NOMO-1 treated with DMSO at 0.1 percent for 48 hours (cell line): ENCODE results near the gene SHB.
"Not testable (repeated sequence)": the region's sequence is repeated elsewhere in the genome, so short reads cannot be mapped to it uniquely, and the experiment has no call there.

ENCODE experiments used
- DNase-seq: peaks from one replicate; lab custom pipeline; 2025; ENCODE audit not compliant: unreplicated experiment; lab: John Stamatoyannopoulos, UW

The SHB gene

DNA sequence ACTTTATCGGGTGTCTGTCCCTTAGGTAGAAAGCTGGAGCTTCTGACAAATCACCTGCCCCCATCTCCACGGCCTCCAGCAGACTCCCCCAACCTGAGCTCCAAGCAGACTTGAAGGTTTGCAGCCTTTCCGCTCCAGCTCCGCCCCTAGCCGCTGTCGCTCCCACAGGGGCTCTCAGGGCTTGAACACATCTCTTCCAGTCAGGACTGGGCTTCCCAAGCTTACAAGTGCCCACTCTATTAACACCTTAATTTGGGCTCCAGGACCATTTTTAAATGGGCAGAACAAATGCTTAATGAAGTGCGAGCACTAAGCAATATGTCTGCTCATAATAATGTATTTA lies 147.9 kb downstream of the SHB start:
- no peak for DNase-seq

DNA sequence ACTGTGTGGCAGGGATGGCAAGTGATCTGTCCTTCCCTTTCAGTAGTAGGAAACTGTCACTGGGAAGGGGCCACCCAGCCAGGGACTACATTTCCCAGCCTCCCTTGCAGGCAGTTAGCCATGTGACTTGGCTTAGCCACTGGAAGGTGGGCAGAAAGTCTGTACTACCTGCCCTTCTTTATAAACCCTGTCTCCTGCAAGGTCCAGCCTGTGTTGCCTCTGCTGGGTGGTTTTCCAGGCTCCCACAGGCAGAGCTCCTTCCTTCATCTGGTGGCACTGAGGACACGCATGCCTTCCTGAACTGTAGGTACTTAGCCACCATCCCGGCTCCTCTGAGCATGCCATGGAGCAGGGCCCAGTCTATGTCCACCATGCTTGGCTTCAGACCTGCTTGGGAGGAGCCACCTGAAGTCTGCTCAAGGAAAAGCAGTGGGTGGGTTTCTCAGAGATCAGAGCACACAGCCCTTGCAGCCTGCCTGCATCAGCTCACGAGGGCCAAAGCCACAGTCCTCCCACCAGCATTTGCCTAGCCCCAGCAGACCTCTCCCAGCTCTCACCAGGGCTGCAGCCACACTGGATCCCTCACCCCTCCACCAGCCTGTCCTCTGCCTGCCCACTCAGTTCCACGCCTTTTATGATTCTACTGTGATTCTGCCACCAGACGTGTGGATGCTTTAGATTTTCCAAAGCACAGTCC lies 148.4 kb downstream of the SHB start:
- DNase-seq = no peak

DNA sequence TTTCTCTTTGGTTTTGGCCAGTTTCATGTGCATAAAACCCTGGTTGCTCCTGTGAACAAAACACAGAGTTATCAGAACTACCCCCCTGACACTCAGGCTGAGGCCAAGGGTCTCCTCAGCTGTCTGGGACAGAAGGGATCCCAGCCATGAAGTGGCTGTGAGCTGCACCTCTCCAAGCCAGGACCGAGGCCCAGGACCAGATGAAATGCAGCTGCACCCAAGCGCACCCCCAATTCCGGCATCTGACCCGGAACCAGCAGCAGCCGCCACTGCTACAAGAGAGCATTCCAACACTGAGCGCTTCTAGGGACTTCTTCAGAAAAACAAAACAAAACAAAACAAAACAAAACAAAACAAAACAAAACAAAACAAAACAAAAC lies 149.1 kb downstream of the SHB start:
- DNase-seq = no peak

DNA sequence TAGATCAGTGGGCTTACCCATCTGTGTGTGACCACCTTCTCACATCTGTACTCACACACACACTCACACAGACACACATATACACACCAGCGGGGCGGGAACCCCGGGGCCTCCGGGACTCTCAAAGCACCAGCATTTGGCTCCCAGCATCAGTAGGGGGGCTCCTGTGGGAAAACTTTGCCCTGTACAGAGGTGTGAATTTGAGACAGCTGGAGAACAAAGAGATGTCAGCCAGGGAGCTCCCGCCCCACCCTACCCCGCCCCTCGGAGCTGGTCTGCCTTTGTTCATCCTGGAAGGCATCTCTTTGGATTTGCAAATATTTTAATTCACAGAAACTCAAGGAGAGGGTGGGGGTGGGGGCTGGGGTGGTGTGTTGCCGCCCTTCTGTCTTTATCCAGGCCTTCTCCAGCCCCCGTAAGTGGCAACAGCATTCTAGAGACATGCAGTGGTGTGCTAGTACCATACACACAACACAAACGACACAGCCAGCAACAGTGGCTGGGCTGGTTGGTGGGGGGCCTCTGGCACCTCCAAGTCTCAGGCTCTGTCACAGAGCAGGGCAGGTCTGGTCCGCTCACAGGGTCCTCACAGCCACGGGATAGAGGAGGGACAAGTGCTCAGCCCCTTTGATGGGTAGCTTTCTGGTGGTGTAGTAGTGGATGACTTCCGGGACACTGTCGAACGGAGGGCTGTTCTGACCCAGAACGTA lies 149.6 kb downstream of the SHB start:
- DNase-seq = no peak

DNA sequence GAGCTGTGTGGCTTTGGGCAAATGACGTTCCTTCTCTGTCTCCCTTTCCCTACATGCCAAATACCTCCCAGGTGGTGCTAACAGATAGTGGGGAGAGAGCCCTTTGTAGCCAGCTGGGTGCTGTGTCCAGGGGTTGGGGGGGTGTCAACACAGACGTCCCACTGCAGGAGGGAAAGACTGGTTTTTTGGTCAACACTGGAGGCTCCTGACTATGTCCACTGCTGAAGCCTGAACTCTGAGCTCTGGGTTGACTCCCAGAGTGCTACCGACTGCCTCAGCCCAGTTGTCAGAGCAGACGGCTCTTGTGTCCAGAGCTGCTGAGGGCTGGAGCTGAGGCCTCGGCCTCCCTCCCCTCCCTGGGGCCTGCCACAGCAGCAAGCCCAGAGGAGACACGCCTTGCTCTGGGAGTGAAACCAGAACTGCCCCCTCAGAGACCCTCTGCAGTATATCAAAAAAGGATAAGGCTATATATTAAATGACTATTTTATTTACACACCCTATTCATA lies 150.3 kb downstream of the SHB start:
- DNase-seq = no peak

DNA sequence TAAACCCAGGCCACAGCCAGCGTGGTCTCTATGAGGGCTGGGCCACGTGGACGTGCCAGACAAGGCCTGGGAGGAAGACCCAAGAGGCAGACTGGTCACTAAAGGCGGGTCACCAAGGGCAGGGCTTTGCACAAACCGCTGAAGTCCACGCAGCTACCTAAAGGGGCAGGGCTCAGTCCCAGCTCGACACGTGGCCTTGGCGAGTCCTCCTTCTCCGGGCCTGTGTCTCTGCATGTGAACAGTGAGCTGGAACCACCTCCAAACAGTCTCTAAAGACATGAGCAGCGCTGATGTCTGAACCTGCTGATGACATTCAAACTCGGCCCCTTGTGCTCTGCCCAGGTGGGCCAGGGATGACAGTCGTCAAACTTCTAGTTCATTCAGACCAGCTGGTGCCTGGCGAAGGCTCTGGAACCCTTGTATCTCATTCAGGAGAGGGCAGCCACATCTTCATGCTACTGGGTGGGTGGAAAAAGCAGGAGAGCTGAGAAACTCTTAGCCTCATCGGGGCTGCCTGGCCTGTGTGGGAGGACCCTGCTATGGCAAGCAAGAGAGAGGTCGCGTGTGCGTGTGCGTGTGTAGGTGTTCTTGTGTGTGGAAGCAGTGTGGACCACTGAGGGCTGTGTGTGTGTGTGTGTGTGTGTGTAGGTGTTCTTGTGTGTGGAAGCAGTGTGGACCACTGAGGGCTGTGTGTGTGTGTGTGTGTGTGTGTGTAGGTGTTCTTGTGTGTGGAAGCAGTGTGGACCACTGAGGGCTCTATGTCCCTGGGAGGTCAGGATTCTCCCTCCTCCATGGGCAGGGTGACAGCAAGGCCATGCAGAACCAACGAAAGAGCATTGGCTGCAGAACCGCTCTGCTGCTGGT lies 151.0 kb downstream of the SHB start:
- DNase-seq = no peak

DNA sequence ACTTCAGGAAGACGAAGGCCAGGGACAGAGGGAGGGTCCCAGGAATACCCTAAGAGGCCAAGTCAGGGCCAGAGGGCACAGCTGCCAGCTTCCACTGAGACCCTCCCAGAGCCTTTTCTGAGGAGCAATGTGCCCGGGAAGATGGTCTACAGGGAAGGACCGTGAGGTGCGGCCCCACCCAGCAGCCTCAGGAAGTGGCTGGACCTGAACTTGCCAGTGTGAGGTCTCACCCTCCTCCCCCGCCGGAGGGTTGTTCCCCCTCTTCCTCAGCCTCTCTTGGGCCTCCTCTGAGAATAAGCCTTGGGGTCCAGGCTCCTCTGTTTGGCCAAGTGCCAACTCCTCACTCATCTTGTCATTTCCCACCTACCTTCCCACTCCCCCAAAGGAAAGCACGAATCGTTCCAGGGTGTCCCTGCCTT lies 151.7 kb downstream of the SHB start:
- no peak for DNase-seq

DNA sequence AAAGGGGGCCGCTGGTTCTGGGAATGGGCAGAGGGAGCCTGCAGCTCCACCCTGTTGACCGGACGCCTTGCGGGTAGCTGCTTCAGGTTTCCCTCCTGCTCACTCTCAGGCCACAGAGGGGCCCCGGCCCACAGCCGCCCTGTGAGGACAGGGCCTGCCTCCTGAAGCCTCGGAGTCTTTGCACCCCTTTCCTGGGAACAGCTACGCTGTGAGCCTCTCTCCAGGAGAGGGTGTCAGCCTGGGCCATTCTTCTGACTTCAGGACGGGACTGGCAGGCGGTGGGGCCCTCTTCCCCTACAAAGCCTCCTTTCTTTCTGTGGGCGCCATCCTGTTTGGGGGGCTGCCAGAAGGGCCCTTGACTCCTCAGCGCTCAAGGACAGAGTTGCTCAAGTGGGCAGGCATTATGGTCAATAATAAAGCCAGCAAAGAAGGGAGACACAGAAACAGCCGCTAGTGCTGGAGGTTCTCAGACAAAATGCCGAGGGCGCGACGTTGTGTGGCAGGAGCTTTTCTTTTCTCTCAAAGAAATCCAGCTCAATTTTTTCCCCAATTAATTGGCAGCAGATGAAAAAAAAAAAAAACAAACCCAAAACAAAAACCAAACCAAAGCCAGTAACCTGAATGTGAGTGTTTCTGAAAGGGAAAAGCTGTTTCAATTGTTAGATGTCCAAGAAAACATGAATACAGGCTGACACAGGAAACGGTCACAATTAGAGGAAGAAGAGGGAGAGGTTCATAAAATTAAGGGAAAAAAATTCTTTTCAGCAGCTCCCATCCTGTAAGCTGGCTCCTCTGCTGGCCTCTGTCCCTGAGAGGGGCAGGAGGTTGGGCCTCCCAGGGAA lies 152.3 kb downstream of the SHB start:
- no peak for DNase-seq

DNA sequence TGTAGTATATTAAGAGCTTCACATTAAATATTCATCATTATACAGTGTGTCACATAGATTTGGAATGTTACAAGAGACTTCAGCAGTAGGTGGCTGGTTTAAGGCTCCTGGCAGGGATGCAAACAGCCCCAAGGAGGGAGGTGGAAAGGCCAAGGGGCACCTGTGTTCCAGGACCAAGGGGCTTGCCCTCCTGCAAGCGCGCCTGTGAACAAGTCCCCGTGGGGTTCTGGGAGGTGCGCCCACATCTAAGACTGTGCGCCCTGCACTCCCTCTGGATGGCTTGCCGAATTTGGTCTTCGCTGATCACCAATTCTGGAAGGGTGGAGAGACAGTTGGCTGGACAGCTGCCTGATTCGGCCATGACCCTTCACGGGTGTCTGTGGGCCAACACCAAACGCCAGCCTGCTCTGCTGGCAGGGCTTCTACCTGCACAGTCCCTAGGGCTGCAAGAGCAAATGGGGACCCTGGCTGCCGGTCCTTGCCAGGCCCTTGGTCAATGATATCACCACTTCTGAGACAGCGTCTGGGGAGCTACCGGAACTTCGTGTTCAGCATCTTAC lies 153.0 kb downstream of the SHB start:
- DNase-seq = no peak

DNA sequence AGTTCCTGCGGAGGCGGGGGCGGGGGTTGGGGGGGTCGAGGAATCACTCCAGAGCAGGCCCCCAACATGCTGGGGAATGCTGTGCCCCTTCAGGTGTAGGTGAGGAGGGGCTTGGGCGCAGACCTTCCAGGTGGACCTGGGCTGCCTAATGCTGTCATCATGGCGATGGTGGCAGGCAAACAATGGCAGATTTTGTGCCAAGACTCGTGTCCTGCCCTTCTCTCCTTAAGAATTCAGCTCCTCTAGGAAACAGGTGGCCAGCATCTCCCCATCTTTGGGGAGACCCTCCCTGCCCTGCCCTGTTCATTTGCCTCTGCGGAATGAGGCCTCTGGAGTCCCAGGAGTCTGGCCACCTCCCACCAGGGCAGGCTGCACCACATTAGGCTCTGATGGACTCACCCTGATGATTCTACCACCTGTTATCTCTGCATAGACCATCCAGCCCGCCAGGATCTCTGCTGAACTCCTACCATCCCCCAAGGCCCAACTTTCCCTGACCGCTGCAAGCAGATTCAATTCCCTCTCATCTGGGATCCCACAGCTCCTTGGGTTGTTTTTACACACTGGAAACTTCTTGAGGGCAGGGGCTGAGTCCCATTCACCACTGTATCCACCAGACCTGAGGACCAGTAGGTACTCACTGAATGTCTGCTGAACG lies 154.2 kb downstream of the SHB start:
- no peak for DNase-seq

DNA sequence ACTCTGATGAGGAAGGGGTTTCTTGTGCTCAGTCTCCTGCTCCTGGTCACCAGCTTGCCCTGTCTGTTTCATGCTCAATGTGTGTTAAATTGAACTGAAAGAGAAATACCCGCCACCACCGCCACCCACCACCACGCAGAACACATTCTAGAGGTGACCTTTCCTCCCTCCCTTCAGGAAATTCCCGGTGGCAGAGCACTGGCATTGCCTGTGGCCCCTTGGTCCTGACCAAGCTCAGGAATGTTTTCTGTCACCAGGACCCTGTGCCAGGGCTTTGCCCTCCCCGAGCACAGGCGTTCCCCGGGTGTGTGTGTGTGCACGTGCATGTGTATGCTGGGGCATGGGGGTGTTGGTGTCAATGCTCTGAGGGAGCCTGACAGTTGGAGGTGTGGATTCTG lies 154.9 kb downstream of the SHB start:
- no peak for DNase-seq

DNA sequence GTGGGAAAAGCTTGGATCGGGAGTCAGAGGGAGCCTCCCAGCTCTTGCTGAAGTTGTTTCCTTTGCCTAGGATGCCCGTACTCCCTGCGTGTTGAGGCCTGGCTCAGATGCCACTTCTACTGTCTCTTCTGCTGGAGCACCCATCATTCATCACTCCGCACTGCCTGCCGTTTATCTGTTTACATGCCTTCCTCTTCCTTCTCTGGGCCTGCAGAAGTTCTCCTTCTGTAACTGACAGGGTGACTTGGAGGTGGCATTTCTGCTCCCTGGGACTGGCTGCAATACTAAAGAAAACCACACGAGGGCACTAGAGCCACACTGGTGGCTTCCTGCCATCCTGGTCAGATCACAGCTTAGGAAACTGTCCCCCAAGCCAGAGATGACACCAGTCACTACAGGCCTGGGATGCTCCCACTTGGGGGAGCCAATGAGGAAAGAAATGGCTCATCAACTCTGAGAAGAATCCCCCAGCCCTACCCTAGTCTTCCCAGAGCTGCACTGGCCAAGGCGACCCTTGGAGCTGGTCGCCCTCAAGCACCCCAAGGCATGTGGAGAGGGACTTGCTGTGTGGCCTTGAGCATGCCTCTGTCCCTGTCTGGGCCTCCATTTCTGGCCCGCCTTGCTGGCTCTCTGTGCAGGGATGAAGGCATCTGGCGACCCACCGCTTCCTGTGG lies 155.4 kb downstream of the SHB start:
- DNase-seq = peak; percentile 78

DNA sequence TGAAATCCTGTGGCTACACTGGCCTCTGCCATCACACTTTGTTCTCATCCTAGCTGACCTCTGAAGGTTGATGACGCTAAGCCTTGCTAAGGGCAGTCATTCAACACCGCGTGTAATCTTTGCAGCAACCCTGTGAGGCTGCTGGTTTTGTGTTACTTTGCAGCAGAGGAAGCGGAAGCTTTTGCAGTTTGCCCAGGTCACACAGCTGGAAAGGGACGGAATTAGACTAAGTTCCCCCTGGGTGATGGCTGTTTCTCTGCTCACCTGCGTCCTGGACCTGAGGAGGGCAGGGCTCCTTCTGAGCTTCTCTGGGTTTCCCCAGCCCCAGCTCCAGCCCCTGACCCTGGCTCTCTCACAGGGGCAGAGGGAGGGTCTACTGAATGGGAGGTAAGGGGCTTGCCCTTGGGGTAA lies 157.8 kb downstream of the SHB start:
- DNase-seq = peak; percentile 21

DNA sequence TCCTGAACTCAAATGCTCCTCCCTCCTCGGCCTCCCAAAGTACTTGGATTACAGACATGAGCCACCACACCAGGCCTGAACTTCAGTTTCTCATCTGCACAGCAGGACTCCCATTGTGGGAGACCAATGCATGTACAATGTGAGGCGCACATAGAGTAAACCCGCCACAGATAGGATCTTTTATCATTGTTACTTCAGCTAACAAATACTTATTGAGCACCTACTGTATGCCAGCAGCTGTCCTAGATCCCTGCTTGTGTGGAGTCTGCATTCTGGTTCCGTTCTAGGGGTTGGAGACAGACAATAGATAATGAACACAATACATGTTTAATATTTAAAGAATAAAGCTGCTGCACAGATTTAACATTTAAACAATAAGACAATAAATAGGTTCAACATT lies 158.8 kb downstream of the SHB start:
- no peak for DNase-seq

DNA sequence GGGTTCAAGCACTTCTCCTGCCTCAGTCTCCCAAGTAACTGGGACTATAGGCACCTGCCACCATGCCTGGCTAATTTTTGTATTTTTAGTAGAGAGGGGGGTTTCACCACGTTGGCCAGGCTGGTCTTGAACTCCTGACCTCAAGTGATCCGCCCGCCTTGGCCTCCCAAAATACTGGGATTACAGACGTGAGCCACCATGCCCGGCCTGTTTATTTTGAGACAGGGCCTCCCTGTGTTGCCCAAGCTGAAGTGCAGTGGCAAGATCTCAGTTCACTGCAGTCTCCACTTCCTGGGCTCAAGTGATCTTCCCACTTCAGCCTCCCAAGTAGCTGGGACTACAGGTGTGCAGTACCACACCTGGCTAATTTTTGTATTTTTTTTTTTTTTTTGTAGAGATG lies 159.2 kb downstream of the SHB start:
- not testable (repeated sequence) for DNase-seq

DNA sequence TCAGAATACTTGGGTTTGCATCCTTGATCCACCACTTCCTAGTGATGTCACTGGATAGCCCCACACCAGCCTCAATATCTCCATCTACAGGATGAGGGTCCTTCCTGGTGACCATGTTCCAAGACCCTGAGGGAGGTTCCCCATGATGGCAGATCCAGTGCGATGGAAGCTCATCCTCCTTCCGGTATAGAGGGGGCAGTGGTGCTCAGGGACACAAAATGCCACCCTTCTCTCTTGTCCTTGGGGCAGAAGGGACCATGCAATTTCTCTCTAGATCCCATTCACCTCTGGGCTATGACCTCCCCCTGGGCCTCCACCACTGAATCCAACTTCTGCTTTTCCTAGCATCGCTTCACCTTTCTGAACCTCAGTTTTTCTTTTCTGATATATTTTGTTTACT lies 159.7 kb downstream of the SHB start:
- DNase-seq = no peak

DNA sequence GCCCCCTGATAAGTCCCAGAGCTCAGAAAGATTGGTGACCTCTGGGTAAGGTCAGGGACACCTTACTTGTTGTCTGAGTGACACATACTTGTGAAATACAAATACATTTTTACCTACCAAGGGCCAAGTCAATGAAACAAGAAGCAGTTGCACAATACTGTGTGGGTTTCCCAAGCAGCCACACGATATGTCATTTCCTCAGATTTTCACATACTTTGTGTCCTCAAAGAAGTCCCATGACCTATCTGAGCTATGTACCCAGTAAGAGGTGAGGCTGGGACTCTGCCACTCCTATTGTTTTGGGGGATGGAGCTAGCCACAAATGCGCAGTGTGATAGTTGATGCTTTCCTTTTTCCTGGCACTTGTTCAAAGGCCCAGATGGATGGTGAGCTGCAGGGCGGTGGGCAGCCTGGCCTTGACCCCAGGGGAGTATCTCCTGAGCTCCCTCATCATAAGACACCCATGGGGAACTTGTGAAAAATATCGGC lies 160.3 kb downstream of the SHB start:
- peak; percentile 75 for DNase-seq

DNA sequence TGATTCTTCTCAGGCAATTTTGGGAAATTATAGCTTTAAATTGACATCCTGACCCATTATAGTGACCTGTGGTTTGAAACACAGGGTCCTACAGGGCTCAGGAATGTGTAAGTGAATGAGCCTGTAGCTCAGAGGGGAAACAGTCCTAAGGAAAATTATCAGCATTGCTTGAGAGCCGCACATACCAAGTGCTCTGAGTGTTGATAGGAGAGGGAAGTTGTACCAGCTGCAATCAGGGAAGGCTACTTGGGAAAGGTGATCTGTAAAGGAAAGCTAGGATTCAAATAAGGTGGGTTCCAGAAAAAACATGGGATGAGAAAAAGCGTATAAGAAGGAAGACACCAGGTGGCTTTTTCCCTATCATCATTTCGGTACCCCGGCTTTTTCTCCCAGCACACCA lies 160.7 kb downstream of the SHB start:
- no peak for DNase-seq
